NCI-H2081 (cell line): ENCODE measurements around the gene ANKIB1.
A peak's percentile ranks its signal among the peaks of the same experiment; 100 is the strongest.

Experiments used
- DNase-seq, 2 experiments: peaks; one replicate each; lab custom pipeline; 2025; lab: John Stamatoyannopoulos, UW

The ANKIB1 gene

DNA sequence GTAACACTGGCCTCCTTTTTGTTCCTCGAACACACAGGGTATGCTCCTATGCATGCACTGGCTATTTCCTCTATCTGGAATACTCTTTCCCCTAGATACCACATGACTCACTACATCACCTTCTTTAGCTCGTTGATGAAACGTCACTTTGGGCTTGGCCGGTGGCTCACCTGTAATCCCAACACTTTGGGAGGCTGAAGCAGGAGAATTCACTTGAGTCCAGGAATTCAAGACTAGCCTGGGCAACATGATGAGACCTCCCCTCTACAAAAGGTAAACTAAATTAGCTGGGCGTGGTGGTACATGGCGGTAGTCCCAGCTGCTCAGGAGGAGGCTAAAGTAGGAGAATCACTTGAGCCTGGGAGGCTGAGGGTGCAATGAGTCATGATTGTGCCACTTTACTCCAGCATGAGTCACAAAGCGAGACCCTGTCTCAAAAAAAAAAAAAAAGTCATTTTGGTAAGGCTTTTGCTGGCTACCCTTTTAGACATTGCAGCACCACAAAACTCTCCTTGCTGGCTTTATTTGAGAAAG lies 14.5 kb downstream of the ANKIB1 start:
- DNase-seq, result no peak

DNA sequence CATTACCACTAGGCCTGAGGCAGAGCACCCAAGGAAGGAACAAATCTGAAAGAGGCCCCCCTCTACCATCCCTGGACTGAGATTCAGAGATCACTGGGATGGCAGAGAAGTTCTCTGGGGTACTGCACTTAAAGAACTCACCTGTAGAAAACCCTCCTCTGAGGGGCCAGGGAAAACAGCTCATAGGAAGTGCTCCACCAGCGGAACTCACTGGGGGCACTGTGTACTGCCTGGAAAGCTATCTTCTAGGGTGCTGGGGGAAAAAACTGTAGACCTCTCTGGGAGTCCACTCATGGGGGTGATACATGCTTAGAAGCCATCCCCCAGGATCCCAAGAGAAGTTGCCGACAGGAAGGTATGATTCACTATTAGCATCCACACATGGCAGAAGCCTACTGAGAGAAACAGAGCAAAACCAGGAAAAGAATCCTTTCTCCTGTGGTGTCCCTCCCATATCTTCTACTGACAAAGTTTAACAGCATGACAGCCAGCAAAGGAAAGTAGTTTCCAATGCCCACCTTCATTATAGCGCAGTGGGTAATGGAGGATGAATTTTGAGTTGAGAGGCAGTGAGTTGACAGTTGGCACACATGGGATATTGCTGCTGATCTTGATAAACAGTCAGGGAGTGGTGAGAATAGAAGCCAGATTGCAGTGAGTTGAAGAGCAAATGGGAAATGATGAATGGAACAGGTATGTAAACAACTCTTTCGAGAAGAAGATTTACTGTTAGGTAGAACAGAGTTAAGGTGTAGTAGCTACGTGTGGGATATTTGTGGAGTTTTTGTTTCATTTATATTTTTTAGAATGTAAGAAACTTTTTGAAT lies 20.9 kb downstream of the ANKIB1 start:
- no peak for DNase-seq

DNA sequence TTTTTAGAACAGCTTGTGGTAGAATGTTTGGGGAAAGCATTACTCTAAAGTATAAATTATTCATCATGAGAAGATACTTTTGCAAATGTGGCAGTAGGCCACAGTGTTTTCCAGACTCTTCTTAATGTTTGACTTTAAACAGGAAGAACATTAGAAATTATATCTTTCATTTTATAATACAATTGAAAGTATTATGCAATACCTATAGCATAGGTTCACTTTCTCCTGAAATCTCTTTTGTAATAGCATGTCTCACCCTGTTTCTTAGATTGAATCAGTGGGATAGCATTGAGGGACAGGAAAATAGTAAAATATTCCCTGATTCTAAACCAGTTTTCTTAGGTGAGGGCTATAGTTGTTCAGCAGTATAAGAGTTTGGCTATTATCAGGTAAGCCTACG lies 23.1 kb downstream of the ANKIB1 start:
- no peak for DNase-seq

DNA sequence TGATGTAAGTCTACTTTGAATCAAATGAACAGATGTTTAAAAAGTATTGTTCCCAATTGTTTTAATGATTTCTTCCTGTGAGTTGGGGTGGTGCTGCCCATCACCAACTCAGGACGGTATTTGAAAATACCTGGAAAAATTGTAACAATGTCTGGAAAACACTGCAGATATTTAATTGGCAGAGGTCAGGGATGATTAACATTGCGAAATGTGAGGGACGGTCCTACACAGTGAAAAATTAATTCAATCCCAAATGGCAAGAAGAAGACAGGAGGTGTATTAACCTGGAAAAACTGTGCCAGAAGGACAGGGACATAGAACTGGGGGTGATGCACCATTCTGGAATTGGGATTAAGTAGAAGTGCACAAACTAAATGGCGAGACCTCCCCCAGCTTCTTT lies 29.6 kb downstream of the ANKIB1 start:
- DNase-seq, result no peak

DNA sequence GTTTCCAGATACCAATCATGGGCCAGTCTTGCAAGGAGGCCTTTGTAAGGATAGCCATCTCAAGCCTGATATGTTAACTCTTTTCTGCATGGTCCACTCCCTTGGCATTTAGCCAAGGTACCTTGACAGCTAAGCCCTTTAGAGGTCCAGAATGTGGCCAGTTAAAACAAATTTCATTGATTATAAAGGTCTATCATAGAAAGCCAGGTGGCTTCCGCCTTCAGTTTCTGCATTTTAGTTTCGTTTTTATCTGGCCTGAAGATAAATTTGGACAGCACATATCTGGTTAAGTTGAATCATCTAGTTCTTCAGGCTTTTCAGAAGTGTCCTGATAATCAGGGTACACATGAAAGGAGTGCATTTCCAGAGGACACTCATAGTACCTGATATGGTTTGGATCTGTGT lies 30.7 kb downstream of the ANKIB1 start:
- DNase-seq, result no peak

DNA sequence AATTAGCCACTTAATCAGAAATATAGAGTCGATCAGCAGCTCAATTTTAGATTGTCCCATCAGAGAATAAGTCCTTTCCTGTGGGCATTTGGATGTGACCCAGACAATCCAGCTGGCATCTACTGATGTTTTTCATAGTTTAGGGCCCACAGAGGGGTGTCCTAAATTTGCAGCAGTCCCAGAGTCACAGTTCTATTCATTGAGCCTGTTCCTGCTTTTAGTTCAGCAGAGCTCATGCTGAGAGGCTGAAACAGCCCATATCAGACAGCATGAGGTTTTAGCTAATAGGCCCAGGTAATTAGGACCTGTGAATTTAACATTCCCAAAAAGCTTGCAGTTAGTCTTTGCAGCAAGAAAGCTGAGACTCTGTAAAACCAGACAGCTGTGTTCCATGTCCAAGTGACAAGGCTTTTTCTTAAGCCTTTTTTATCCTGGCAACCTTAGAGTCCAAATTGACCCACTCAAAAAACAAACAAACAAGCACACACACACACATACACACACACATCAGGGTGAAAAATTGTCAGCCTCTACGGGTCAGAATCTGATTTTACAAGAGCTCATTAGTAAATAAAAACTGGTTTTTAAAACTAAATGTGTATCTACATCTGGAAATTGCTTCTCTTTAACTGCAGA lies 33.7 kb downstream of the ANKIB1 start:
- peak in 1 of 2 experiments; percentile 39 for DNase-seq

DNA sequence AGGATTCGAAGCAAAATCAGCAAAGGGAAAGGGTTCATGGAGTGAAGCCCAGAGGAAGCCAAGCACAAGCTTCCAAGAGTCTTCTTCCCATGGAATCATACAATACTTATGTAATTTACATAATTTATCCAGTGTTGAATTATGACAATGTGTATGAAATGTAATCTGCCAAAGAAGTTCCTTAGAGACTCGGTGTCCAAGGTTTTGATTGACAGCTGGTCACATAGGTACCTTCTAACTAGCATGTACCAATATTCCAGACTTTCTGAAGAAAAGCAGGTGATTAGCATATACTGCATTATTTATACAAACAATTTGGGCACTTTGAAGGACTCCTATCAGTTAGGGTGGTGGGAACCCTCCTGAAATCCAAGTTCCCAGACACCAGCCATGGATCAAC lies 35.3 kb downstream of the ANKIB1 start:
- no peak for DNase-seq

DNA sequence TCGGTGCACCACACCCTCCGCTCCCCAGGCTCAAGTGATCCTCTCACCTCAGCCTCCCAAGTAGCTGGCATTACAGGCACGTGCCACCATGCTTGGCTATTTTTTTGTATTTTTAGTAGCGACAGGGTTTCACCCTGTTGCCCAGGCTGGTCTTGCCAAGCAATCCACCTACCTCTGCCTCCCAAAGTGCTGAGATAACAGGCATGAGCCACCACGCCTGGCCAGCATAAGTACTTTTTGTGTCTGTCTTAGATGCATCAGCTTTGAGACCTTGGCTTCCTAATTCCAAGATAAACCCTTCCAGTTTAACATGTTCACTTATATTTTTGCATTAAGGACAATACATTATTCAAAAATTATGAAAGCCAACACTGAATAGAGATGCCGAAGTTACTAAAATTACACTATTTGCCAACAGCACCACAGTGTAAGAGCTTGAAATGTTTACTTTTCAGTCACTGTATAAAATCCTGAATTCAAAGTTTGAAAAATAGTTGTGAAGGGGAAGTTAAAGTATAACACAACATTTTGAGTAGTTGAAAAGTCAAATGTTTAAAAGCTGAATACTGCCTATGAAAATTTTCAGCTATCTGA lies 36.5 kb downstream of the ANKIB1 start:
- DNase-seq, result no peak

DNA sequence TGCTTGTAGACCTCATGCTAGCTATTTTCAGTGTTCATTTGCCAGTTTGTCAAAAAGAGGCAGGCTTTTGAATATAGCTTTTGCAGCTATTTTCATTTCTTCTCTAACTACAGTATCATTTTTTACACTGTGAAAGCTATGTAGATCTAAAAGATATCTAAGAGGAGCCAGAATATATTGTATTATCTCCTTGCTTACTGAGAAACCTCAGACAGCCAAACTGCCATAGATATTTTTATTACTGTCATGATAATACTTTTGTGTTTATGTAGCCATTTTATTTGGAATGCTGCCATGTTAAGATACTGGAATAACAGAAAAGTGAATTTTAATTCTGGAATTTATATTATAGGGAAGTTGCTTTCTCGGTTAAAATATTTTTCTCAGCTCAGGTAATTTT lies 37.2 kb downstream of the ANKIB1 start:
- DNase-seq, result no peak

DNA sequence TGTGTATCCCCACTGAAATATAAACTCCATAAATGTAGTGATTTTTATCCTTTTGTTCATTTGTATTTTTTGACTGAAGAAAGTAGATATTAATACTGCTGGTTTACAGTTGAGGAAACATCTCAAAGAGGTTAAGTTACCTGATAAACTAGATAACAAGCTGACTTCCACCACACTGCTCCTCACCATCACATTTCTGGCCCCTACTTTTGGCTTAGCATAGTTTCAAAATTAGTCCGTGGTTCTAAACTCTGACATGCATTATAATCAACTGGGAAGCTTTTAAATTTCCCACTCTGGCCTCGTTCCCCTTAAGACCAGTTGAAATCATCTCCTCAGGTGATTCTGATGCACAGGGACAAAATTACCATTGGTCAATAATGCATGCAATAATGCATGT lies 43.5 kb downstream of the ANKIB1 start:
- no peak for DNase-seq

DNA sequence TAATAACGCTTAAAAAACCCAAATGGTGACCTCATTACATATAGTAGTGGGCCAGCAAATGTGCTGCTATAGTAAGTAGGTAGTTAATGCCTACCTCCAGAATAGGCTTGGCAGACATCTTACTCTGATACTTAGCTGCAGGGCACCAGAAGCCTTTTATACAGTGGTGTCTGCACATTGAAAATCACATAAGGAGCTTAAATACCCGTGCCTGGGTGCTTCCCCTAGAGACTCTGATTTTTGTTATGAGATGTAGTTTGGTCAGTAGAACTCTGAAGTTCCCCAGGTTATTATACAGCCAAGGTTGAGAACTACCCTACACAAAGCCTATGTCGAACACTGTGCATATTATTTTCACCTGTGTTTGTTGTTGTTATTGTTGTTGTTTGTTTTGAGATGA lies 47.2 kb downstream of the ANKIB1 start:
- no peak for DNase-seq

DNA sequence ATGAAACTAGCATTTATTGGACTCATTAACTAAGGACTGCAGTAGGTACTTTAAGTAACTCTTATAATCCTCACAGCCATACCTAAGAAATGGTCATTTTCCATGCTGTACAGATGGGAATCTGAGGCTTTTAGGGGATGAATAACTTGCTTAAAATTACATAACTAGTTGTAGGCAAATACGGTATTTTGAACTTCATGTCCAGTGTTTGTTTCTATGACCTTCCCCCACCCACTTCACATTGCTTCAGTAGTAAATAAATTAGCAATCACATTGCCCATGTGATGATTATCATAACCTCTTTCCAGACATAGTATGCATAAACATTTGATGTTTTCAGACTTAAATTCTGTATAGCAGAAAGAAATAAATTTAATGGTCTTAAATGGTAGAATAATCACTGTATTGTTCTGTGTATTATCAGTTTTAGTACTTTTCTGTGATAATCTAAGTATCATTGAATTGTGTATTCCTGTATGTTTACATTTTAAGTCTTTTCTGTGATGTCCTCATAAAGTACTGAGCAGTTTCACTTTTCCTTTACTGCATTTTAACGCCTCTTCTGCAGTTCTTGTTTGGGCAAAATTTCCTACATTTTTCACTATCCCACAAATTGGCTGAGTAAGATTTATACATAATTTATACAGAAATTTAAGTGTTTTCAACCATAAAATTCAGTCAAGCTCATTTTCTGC lies 48.3 kb downstream of the ANKIB1 start:
- no peak for DNase-seq

DNA sequence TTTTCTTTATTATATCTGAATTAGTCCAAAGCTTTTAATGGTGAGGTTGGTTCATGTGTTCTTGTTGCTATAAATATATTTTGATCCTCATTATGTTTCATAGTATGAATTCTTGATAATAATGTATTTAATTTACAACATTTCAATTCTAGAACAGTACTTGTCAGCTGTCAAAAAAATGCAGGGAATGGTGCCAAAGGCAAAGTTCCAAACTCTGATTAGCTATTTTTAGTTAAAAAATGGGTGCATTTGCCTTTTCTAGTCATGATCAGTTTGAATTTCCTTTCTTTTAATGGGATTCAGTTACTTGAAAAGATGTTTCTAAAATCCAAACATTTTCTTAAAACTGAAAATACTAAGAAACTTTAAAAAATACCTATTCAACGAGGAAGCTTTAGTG lies 49.6 kb downstream of the ANKIB1 start:
- DNase-seq, result no peak

DNA sequence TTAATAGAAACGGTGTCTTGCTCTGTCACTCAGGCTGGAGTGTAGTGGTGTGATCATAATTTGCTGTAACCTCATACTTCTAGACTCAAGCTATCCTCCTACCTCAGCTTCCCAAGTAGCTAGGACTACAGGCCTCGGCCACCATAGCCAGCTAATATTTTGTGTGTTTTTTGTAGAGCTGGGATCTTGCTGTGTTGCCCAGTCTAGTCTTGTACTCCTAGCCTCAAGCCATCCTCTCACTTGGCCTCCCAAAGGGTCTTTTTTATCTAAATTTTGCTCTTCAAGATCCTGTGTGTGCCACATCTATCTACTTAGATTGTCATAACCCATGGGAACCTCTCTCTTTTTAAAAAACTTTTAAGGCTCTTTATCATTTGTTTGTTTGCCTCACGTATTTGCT lies 50.5 kb downstream of the ANKIB1 start:
- DNase-seq, result no peak

DNA sequence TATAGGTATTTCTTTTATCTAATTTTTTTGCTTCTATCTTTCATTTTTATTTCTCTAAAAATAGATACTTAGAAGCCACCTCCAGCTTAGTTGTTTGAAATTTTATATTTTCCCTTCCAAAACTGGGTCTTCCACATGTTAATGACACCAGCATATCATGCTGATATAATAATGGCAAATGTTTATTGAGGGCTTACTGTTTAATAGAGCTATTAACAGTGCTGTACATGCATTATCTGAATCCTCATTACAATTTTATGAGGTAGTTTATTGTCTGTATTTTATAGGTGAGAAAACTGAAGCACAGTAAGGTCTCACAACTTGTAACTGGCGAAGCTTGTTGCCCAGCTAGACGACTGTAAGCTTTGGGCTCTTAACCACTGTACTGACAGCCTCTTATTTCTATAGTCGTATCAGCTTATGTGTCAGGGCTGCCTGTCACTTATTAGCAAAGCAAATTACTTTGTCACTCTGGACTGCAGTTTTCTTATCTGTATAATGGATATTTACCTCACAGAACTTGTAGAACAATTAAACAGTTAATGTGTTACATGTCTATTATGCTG lies 51.2 kb downstream of the ANKIB1 start:
- DNase-seq, result peak in 1 of 2 experiments; percentile 8

DNA sequence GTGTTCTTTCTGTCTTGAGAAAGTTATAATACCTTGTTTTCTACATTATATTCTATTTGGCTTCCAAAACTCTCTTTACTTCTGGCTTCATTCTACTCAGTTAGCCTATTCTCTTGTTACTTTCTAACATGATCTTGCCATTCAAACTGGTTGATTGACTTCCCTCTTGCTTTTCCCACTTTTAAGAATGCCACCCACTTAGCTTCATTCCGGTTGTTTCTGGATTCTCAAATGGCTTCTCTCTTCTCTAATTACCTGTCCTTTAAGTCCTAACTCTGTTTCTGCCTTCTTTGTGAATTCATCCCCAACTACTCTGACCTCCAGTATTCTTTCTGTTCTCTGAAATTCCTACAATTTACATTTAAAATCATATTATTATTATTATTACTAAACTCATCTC lies 52.0 kb downstream of the ANKIB1 start:
- DNase-seq, result no peak

DNA sequence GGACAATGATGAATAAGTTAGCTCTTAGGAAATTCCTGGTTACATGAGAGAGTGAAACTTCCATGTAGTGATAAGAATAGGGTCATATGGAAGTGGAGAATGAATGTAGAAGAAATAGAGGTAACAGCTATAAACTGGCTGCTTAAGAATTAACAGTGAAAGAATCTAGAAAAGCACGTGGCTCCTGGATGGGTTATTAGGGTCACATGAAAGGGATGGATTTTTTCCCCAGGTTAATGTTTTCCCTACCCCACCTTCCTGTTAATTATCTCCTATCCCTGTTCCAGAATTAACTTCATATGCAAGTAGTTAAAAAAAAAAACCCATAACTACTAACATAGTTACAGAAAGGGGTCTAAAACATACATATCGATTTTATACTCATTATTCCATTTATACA lies 58.0 kb downstream of the ANKIB1 start:
- no peak for DNase-seq

DNA sequence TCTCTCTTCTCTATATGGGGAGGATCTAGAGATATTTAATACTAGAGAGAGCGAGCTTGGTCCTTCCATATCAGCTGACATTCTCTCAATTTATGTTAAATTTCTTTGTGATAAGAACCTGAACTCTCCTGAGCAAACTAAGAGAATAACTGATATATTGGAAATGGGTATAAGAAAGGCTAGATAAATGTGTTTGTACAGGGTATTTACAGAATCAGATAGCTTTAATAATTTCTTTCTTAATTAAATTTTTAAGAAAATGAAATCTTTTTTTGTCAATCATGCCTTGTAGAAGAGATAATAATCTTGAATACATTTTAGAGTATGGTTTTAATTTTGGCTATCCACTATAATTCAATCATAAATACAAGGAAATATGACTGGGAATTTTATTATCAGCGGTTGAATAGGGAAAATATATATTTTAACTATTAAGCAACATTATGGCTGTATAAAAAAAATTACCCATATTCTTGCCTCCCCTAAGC lies 58.7 kb downstream of the ANKIB1 start:
- DNase-seq, result no peak

DNA sequence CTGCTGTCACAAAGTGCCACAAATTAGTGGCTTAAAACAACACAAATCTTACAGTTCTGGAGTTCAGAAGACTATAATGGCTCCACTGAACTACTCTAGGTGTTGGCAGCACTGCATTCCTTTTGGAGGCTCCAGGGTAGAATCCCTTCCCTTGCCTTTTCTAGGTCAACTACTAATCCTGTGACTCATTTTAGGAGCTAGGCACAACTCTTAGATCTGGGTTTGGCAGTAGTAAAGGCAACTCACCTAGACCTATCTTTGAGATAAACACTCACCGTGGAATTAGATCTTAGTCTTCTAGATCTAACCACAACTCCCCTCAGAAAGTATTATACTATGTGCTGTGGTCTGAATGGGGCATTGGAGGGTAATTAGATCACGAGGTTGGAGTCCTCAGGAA lies 60.4 kb downstream of the ANKIB1 start:
- DNase-seq, result no peak

DNA sequence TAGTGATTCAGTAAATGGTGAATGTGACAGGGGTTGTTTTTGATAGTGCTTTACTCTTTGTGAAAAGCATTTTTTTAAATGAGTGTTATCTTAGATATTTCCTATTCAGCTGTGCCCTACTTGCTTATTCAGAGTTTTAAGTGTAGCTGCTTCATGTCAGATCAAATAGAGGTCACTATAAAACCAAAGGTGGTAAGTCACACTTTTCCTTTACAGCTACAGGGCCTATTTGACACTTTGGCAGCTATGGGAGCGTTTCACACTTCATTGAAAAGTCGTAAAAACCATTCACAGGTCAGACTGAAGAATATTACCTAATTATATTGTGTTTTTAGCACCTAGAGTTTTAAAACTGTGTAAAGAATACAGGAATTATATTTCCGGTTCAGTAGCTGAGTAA lies 67.3 kb downstream of the ANKIB1 start:
- peak in 1 of 2 experiments; percentile 33 for DNase-seq

DNA sequence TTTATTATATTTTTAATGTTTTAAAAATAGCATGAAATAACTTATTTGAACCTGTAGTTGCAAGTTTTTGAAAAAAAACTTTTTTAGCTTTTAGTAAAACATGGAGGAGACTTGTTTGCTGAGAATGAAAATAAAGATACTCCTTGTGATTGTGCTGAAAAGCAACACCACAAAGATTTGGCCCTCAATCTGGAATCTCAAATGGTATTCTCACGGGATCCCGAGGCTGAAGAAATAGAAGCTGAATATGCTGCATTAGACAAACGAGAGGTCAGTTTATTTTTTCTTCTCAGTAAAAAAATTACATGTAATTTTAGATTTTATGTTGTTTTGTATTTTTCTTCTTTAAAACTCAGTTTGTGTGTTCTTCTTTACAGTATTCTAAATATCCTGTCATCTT lies 73.5 kb downstream of the ANKIB1 start:
- DNase-seq, result no peak

DNA sequence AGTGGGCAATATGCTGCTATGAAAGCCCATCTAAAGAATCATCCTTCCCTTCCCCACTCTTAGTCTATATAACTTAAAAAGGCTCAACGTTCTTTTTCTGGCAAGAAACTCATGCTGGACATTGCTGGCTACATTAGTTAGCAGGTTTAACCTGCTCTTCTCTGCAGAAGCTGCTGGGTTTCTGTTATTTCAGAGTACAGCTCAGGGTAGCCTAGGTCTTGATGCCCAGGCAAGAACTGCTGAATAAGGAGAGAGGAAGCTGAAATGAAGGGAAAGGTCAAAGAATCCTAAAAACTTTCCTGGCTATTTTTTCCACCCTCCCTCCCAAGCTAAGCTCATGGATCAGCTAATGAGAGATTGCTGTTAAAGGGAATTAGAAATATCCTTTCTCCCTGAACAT lies 79.4 kb downstream of the ANKIB1 start:
- DNase-seq, result no peak
